ENCODE results near the gene TMEM51. TPM values are rescaled to one million over a fixed set of nuclear protein-coding genes. Genes with fewer than 3 reads are reported as not detected.

TMEM51 gene
- total RNA-seq, 4 donors from 2014 or later: 8.5 to 10.3 (median 9.1) TPM

DNA sequence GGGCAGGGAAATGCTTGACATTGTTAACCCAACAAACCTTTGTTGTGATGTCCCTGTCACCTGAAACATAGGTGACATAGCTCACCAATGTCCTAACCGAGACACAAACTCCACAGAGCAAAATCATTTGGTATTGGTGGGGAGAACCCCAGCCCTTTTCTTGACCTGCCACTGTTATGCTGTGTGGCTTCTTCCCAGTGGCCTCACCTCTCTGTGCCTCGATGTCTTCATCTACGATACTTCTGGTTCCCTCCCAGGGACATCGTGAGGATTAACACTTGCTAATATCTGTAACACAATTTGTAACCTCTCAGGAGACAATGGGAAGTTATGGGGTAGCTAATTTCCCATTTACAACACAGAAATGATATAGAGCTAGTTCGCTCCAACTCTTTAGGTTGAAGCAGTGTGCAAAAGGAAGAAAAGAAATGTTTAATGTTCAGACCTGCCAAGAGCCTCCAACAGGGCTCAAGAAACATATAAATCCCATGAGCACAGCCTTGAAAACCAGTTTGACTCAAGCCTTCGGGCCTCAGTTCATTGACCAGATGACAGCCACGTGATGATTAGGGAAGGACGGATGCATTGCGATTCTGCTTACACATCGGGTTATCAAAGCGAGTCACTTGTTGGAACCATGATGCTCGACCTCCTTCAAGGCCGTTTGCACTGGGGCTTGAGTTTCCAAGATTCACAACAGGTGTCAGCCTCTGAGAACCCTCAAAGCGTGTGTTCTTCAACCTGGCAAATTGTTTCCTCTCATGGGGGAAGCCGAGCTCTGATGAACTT is 37.8 kb upstream of the TMEM51 start:
- no peak for DNase-seq (ENCODE audit: low spot score in 2 of 2)
- intact Hi-C loops (cut with DNase I; ENCODE audit: low total_unique reads): no loop called here
- no peak for TF ChIP-seq POLR2A (IDR thresholded peaks at IDR 0.05)
- WGBS, 2 donors: 94 to 96% methylated on average over 15 of the region's 15 CpGs
- H3K4me3 ChIP-seq (ENCODE audit: low read depth, poor library complexity, severe bottlenecking): no peak overlapping the region

DNA sequence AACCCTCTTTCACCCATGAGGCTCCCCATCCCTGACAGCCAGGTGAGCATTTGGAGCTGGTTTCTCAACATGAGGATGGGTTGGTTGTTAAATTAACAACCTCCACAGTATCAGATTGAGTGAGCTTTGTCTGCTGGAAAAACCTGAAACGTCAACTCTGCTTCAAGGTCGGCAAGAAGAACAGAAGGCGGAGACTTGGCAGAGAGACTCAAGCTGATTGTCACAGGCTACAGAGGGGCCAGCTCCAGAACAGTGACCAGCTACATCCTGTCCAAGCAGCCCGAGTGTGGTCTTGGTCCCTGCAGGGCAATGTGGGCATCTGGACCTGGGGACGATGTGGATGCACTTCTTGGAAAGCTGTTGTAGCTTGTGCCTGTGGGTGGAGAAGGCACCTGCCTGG is 36.6 kb upstream of the TMEM51 start:
- WGBS, 2 donors: 38 to 53% methylated on average over 5 of the region's 5 CpGs

DNA sequence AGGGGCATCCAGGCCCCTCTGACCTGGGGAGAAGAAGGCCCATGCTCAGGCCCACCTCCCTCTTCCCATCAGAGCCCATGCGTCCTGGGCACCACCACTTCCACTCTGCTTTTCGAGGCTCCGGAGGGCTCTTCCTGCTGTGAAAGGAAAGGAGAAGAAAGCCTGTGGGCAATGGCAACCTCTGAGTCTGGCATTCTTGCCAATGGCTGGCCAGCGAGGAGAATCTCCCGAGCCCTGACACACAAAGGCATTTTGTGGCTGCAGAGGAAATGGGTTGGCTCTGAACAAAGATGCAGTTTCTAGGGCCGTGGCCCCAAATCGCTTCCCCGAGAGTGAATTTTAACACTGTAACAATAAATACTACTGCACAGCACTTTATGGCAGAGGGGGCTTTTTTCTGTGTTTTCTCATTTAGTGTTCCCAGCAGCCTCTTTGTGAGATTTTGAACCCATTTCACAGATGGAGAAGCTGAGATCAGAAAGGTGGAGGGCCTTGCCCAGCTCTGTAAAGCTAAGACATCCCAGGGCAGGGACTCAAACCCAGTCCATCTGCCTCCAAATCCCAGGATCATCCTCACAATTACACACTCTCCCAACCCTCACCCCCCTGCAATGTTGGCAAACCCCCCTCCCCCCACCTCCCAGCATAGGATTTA is 35.7 kb upstream of the TMEM51 start:
- WGBS, 2 donors: 78 to 83% methylated on average over 8 of the region's 8 CpGs
- DNase-seq (ENCODE audit: low spot score in 2 of 2): no peak
- intact Hi-C loops (cut with DNase I; ENCODE audit: low total_unique reads): no loop called here
- H3K4me3 ChIP-seq (ENCODE audit: low read depth, poor library complexity, severe bottlenecking): no peak overlapping the region
- TF ChIP-seq, protein P1, sequence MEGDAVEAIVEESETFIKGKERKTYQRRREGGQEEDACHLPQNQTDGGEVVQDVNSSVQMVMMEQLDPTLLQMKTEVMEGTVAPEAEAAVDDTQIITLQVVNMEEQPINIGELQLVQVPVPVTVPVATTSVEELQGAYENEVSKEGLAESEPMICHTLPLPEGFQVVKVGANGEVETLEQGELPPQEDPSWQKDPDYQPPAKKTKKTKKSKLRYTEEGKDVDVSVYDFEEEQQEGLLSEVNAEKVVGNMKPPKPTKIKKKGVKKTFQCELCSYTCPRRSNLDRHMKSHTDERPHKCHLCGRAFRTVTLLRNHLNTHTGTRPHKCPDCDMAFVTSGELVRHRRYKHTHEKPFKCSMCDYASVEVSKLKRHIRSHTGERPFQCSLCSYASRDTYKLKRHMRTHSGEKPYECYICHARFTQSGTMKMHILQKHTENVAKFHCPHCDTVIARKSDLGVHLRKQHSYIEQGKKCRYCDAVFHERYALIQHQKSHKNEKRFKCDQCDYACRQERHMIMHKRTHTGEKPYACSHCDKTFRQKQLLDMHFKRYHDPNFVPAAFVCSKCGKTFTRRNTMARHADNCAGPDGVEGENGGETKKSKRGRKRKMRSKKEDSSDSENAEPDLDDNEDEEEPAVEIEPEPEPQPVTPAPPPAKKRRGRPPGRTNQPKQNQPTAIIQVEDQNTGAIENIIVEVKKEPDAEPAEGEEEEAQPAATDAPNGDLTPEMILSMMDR (IDR thresholded peaks at IDR 0.05): no peak
- TF ChIP-seq POLR2A (IDR thresholded peaks at IDR 0.05): no peak

More for the DNA sequence above, 36.6 kb upstream of the TMEM51 start:
- no peak for DNase-seq (ENCODE audit: low spot score in 2 of 2)
- intact Hi-C loops (cut with DNase I; ENCODE audit: low total_unique reads): no loop called here
- TF ChIP-seq, protein P1 (IDR thresholded peaks at IDR 0.05): no peak
- no peak for TF ChIP-seq POLR2A (IDR thresholded peaks at IDR 0.05)
- no peak overlapping the region for H3K4me3 ChIP-seq (ENCODE audit: low read depth, poor library complexity, severe bottlenecking)

DNA sequence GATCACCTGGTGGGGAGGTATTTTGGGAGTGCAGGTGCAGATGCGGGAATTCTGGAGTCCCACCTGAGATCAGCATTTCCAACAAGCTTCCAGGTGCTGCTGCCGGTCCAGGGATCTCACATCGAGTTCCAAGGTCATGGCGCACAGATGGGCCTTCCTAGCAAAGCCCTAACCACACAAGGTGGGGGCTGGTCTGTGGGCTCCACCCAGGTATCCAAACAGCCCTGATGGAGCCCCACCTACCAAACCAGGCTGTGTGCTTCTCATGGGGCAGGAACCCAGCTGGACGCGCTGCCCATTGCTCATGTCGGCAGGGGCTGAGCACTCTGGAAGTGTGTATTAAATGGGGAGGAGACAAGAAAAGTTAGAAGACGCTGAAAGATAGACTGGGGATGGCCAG is 35.0 kb upstream of the TMEM51 start:
- WGBS, 2 donors: 94% methylated on average over 5 to 8 of the region's 8 CpGs
- no peak for DNase-seq (ENCODE audit: low spot score in 2 of 2)
- H3K4me3 ChIP-seq (ENCODE audit: low read depth, poor library complexity, severe bottlenecking): no peak overlapping the region
- intact Hi-C loops (cut with DNase I; ENCODE audit: low total_unique reads): no loop called here
- TF ChIP-seq POLR2A (IDR thresholded peaks at IDR 0.05): no peak
- TF ChIP-seq, protein P1 (IDR thresholded peaks at IDR 0.05): no peak

DNA sequence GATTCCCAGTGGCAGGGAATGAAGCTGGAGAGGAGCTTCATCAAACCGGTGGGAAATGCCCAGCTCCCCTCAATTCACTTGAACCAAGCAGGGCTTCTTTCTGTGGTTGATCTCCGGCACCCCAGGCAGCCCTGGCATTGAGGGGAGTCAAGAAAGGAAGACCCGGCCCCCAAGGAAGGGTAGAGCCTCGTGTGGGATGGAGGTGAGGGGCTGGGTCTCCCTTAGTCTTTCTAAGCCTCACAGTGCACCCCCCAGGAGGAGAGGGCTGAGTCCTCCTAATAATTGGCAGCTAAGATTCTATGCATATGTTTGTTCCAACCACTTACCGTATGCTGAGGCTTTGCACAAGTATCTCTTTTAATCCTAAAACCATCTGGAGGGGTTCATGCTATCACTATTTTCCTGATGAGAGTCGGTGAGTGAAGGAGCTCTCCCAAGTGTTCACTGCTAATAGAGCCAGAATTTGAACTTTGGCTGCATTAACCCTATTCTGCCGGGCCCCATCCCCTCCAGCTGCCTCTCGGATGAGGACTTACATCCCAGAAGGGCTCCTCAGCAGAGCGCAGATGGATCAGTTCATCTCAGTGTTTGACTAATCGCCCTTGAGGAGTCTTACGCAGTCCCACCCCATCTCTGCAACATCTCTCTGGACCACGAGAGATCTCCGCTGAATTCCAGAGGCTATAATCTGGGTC is 33.1 kb upstream of the TMEM51 start:
- no peak for DNase-seq (ENCODE audit: low spot score in 2 of 2)
- no peak overlapping the region for H3K4me3 ChIP-seq (ENCODE audit: low read depth, poor library complexity, severe bottlenecking)
- TF ChIP-seq POLR2A (IDR thresholded peaks at IDR 0.05): no peak
- TF ChIP-seq, protein P1 (IDR thresholded peaks at IDR 0.05): no peak
- intact Hi-C loops (cut with DNase I; ENCODE audit: low total_unique reads): loop anchor here (10.0 kb wide), 1 partner anchor 304 kb away; no protein-coding TSS in a partner anchor
- 88 to 89% methylated on average over 13 of the region's 13 CpGs for WGBS, 2 donors

DNA sequence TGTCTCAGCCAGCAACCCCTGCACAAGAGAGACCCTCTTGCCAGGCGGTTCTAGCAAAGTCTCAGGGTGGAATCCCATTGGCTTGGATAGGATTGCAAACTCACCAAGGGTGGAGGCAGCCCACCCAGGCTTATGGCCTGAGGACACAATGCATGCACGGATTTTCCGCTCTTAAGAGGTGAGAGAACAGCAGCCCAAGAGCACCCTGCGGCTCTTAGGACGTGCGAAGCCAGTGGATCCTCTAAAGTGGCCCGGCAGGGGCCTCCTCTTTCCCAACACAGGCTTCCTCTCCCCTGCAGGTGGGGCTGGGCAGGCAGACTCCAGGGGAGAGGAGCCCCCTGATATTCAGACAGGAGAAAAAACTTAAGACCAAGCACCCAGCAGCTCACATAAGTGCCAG is 31.2 kb upstream of the TMEM51 start:
- 85 to 86% methylated on average over 7 of the region's 7 CpGs for WGBS, 2 donors
- H3K4me3 ChIP-seq (ENCODE audit: low read depth, poor library complexity, severe bottlenecking): no peak overlapping the region
- TF ChIP-seq, protein P1 (IDR thresholded peaks at IDR 0.05): no peak
- TF ChIP-seq POLR2A (IDR thresholded peaks at IDR 0.05): no peak
- no peak for DNase-seq (ENCODE audit: low spot score in 2 of 2)
- intact Hi-C loops (cut with DNase I; ENCODE audit: low total_unique reads): loop anchor here (10.0 kb wide), 1 partner anchor 302 kb away; no protein-coding TSS in a partner anchor

Data from lower leg skin (tissue), 4 donors.